ENCODE data around the gene TNIK. TPM values are rescaled to one million over a fixed set of nuclear protein-coding genes. Genes with fewer than 3 reads are reported as not detected.

Gene TNIK
- total RNA-seq, 1 donor from 2014 or later = 2.5 TPM

- intact Hi-C loops (cut with micrococcal nuclease) = no loop called here
- Mint-ChIP-seq H3K4me1 (no peaks in the 10 kb centered on the region), H3K27ac (no peak overlapping the region), H3K9me3 (peaks cover 2% of the 10 kb centered on the region), H3K4me3 (no peak overlapping the region), H3K27me3 (no peaks in the 10 kb centered on the region), H3K36me3 (ENCODE audit: low read depth) (no peaks in the 10 kb centered on the region)
- DNase-seq (no peak), ATAC-seq (ENCODE audit: low read depth) (no peak)
- TF ChIP-seq CTCF (IDR thresholded peaks at IDR 0.05) = no peak
- CTCF ChIA-PET = no interaction called here
- POLR2A ChIA-PET = no interaction called here
Measured at GRCh38 chr3:171094411-171094810, 365.8 kb downstream of the TNIK start.

DNA sequence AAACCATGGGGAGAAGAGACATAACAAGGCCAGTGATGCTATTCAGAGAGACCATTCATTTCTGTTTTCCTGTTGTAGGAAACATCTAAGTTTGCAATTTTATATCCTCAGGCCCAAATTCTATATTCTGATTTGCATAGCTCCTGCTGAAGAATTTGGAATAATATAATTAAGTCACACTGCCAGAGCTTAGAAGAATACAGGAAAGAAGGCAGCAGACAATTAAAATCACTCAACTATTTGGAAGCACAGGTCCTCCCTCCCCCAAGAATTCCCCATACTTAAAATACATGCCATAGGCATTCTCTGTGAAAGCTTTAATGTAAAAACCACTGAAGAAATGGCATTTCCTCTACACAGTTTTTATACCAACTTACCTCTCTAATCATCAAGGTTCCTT, 366.7 kb downstream of the TNIK start:
- H3K4me3 Mint-ChIP-seq = no peak overlapping the region
- no peak for TF ChIP-seq CTCF (IDR thresholded peaks at IDR 0.05)
- ATAC-seq (ENCODE audit: low read depth) (no peak), DNase-seq (no peak)
- peaks cover 2% of the 10 kb centered on the region for H3K9me3 Mint-ChIP-seq
- H3K36me3 Mint-ChIP-seq (ENCODE audit: low read depth) = no peaks in the 10 kb centered on the region
- ChIA-PET POLR2A (no interaction called here), CTCF (no interaction called here)
- intact Hi-C loops (cut with micrococcal nuclease) = no loop called here
- no peaks in the 10 kb centered on the region for H3K4me1 Mint-ChIP-seq
- H3K27ac Mint-ChIP-seq = no peak overlapping the region
- H3K27me3 Mint-ChIP-seq = no peaks in the 10 kb centered on the region

DNA sequence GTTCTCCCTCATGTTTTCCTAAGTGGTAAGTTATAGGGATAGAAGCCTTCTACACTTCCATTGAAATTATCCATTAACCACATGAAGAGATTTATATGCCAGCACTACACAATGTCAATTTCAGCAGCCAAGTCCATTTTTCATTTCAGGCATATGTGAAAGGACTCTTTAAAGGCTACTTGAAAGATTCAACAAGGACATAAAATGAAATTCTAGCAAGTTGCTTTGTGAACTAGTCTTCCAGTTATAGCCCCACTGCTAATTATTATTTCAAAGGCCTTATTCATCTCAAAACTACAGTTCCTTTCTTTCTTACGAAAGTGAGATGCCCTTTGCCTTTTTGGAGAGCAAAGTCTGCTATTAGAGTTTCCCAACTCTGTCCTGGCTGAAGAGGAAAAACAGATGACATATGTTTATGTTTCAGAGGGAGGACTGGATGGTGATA, 367.7 kb downstream of the TNIK start:
- Mint-ChIP-seq H3K27me3 (no peaks in the 10 kb centered on the region), H3K36me3 (ENCODE audit: low read depth) (no peaks in the 10 kb centered on the region), H3K9me3 (peaks cover 1% of the 10 kb centered on the region), H3K4me1 (no peaks in the 10 kb centered on the region), H3K27ac (no peak overlapping the region), H3K4me3 (no peak overlapping the region)
- DNase-seq (no peak), ATAC-seq (ENCODE audit: low read depth) (no peak)
- TF ChIP-seq CTCF (IDR thresholded peaks at IDR 0.05) = no peak
- ChIA-PET CTCF (no interaction called here), POLR2A (no interaction called here)
- intact Hi-C loops (cut with micrococcal nuclease) = no loop called here

DNA sequence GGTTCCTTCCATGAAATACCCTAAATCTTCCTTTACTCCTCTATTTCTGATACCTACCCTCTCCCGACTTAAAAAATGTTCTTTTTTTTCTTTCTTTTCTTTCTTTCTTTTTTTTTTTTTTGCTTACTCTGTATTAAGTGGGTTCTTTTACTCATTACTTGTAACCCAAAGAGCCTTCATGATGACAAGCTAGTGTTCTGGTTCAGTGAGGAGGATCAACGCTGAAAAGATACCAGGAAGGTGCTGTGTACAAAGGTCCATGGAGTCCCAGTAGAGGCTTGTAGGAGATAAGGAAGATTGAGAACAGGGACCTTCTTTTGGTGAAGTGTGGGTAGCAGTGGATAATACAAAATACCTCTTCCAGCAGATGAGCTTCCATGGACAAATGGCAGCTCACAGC, 369.9 kb downstream of the TNIK start:
- intact Hi-C loops (cut with micrococcal nuclease) = no loop called here
- CTCF ChIA-PET = no interaction called here
- no peak overlapping the region for H3K4me3 Mint-ChIP-seq
- no peak for TF ChIP-seq CTCF (IDR thresholded peaks at IDR 0.05)
- DNase-seq = no peak
- H3K36me3 Mint-ChIP-seq (ENCODE audit: low read depth) = no peaks in the 10 kb centered on the region
- H3K27ac Mint-ChIP-seq = no peak overlapping the region
- no peak for ATAC-seq (ENCODE audit: low read depth)
- H3K4me1 Mint-ChIP-seq = no peaks in the 10 kb centered on the region
- POLR2A ChIA-PET = interaction anchor here (0.6 to 0.7 kb wide), 2 partner anchors 316 to 342 kb away, joined by 5 to 6 read pairs; no protein-coding TSS in a partner anchor
- H3K27me3 Mint-ChIP-seq = no peaks in the 10 kb centered on the region
- H3K9me3 Mint-ChIP-seq = no peaks in the 10 kb centered on the region

- H3K4me3 Mint-ChIP-seq = no peak overlapping the region
- ChIA-PET CTCF (no interaction called here), POLR2A (no interaction called here)
- H3K27me3 Mint-ChIP-seq = no peaks in the 10 kb centered on the region
- H3K36me3 Mint-ChIP-seq (ENCODE audit: low read depth) = no peaks in the 10 kb centered on the region
- ATAC-seq (ENCODE audit: low read depth) = no peak
- no peaks in the 10 kb centered on the region for H3K9me3 Mint-ChIP-seq
- intact Hi-C loops (cut with micrococcal nuclease) = no loop called here
- no peaks in the 10 kb centered on the region for H3K4me1 Mint-ChIP-seq
- DNase-seq = no peak
- no peak for TF ChIP-seq CTCF (IDR thresholded peaks at IDR 0.05)
- no peak overlapping the region for H3K27ac Mint-ChIP-seq
Measured at GRCh38 chr3:171088964-171089754, 371.0 kb downstream of the TNIK start.
